Osteocyte (in vitro differentiated cells): ENCODE results near the gene TBX3. TPM values are rescaled to one million over a fixed set of nuclear protein-coding genes. Genes with fewer than 3 reads are reported as not detected.

Experiments
- DNase-seq: peaks from one replicate; pipeline ENCODE4 v3.0.0; 2021; ENCODE audit warnings: mixed read lengths; ENCODE audit not compliant: unreplicated experiment; ENCODE audit errors: extremely low spot score
- H3K27ac Mint-ChIP-seq: one replicate; pipeline ENCODE4 v1.8.0; 2021; ENCODE audit warnings: mild to moderate bottlenecking, mixed read lengths; ENCODE audit not compliant: unreplicated experiment
- H3K27me3 Mint-ChIP-seq: one replicate; pipeline ENCODE4 v1.8.0; 2021; ENCODE audit warnings: mixed read lengths; ENCODE audit not compliant: unreplicated experiment
- H3K36me3 Mint-ChIP-seq: one replicate; pipeline ENCODE4 v1.8.0; 2021; ENCODE audit warnings: mixed read lengths; ENCODE audit not compliant: unreplicated experiment
- H3K4me1 Mint-ChIP-seq: one replicate; pipeline ENCODE4 v1.8.0; 2021; ENCODE audit warnings: mixed read lengths; ENCODE audit not compliant: unreplicated experiment
- H3K4me3 Mint-ChIP-seq: one replicate; pipeline ENCODE4 v1.8.0; 2021; ENCODE audit warnings: mild to moderate bottlenecking, moderate library complexity, mixed read lengths; ENCODE audit not compliant: unreplicated experiment
- H3K9me3 Mint-ChIP-seq: one replicate; pipeline ENCODE4 v1.8.0; 2021; ENCODE audit warnings: mixed read lengths; ENCODE audit not compliant: unreplicated experiment
- CTCF ChIP-seq: fragments of 200-600 bp; sonication (generic); IDR thresholded peaks from 2 replicates; pipeline ENCODE4 v1.5.0; 2021; ENCODE audit warnings: antibody characterized with exemption, mild to moderate bottlenecking, moderate library complexity
- total RNA-seq: library from RNA; stranded (reverse); gene quantifications from 2 replicates; pipeline ENCODE4 v1.2.1, GENCODE V29; 2021

TBX3 gene
- total RNA-seq, 1 donor from 2014 or later, result 0.91 TPM

- Mint-ChIP-seq H3K36me3 (no peaks in the 10 kb centered on the region), H3K9me3 (no peaks in the 10 kb centered on the region), H3K4me3 (peak overlapping the region; percentile 90), H3K27me3 (peaks cover 80% of the 10 kb centered on the region), H3K27ac (peak overlapping the region; percentile 18), H3K4me1 (peaks cover 37% of the 10 kb centered on the region)
- TF ChIP-seq CTCF, result no peak
- DNase-seq, result no peak
These were observed 1.7 kb downstream of the TBX3 start for GRCh38 chr12:114682106-114682784.

GRCh38 chr12:114681116-114681871 lies 2.7 kb downstream of the TBX3 start:
- DNase-seq, result no peak
- Mint-ChIP-seq H3K36me3 (no peaks in the 10 kb centered on the region), H3K4me3 (peak overlapping the region; percentile 90), H3K27me3 (peaks cover 75% of the 10 kb centered on the region), H3K27ac (no peak overlapping the region), H3K4me1 (peaks cover 30% of the 10 kb centered on the region), H3K9me3 (no peaks in the 10 kb centered on the region)
- TF ChIP-seq CTCF, result no peak

DNA sequence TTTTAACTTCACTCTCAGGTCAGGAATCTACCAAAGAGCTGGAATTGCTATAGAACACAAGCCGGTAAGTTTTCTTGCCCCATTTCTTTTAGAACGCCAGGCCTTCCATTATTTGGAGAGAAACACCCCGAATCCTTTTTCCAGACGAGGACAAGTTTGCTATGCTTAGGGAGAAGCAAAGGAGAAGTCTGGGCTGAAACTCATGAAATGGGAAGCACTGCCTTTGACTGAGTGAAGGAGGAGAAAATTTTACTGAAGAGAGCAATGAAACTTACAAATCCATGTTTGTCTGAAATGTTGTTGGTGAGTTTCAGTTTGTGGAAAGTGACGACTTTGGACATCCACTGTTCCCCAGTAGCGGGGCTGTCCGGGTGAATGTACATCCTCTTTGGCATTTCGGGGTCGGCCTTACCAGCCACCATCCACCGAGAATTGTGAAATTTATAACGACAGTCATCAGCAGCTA lies 3.3 kb downstream of the TBX3 start:
- no peaks in the 10 kb centered on the region for H3K9me3 Mint-ChIP-seq
- H3K4me1 Mint-ChIP-seq, result peaks cover 28% of the 10 kb centered on the region
- DNase-seq, result no peak
- no peak for TF ChIP-seq CTCF
- H3K27ac Mint-ChIP-seq, result no peak overlapping the region
- H3K27me3 Mint-ChIP-seq, result peaks cover 73% of the 10 kb centered on the region
- no peaks in the 10 kb centered on the region for H3K36me3 Mint-ChIP-seq
- peak overlapping the region; percentile 3 for H3K4me3 Mint-ChIP-seq

- Mint-ChIP-seq H3K4me1 (peaks cover 24% of the 10 kb centered on the region), H3K4me3 (no peak overlapping the region), H3K27ac (no peak overlapping the region), H3K27me3 (peaks cover 73% of the 10 kb centered on the region), H3K9me3 (no peaks in the 10 kb centered on the region), H3K36me3 (no peaks in the 10 kb centered on the region)
- no peak for TF ChIP-seq CTCF
- DNase-seq, result no peak
These were observed 4.0 kb downstream of the TBX3 start for GRCh38 chr12:114679942-114680341.

GRCh38 chr12:114679452-114679875 lies 4.5 kb downstream of the TBX3 start:
- H3K36me3 Mint-ChIP-seq, result no peaks in the 10 kb centered on the region
- no peak for DNase-seq
- TF ChIP-seq CTCF, result no peak

More at GRCh38 chr12:114679452-114679875, 4.5 kb downstream of the TBX3 start:
- no peak overlapping the region for H3K27ac Mint-ChIP-seq
- H3K27me3 Mint-ChIP-seq, result peaks cover 75% of the 10 kb centered on the region
- no peaks in the 10 kb centered on the region for H3K9me3 Mint-ChIP-seq
- peaks cover 22% of the 10 kb centered on the region for H3K4me1 Mint-ChIP-seq
- H3K4me3 Mint-ChIP-seq, result no peak overlapping the region
